Endothelial cell of coronary artery (primary cell): ENCODE results near the gene AUTS2. TPM values are rescaled to one million over a fixed set of nuclear protein-coding genes. Genes with fewer than 3 reads are reported as not detected.

ENCODE experiments used
- total RNA-seq: library from RNA; depleted of rRNA; stranded (reverse); fragments of >200 nt; gene quantifications from 2 replicates; pipeline ENCODE4 v1.2.3, GENCODE V29; 2014

Gene AUTS2
- total RNA-seq: 0.18 and 1.1 TPM in 2 replicates

DNA sequence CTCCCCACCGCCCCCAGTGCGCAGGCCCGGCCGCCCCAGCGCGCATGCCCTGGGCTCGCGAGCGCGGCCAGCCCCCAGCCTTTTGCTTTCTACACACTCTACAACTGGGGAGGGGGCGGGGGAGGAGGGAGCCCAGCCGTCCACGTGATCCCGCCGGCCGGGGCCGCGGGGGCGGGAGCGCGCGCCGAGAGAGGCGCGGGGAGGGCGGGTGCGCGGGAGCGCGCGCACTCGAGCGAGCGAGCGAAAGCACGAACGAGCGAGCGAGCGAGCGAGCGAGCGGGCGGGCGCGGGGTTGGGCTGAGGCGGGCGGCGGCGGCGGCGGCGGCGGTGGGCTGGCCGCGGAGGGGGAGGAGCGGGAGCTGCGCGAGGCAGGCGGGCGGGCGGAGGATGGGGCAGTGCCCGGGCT lies at the start of gene AUTS2:
Gene AUTS2, plus strand, starts transcription at position 395 of the 406 bp plus-strand sequence. CDS start 1,179 bp downstream, outside the sequence.

